GM10266 (cell line): ENCODE measurements around the gene QRICH2.
A peak's percentile ranks its signal among the peaks of the same experiment; 100 is the strongest.

ENCODE experiments used
- DNase-seq: peaks from one replicate; pipeline ENCODE4 v3.0.0; 2012; ENCODE audit errors: extremely low spot score
- TF ChIP-seq, protein P1 (sequence below): IDR thresholded peaks from 2 replicates; pipeline ENCODE4 v1.5.1; 2012; ENCODE audit warnings: mild to moderate bottlenecking, low read depth; ENCODE audit not compliant: control insufficient read depth, insufficient read depth; ENCODE audit errors: missing control alignments

Gene QRICH2

GRCh38 chr17:76273445-76274111, 34.5 kb downstream of the QRICH2 start:
- TF ChIP-seq, protein P1, sequence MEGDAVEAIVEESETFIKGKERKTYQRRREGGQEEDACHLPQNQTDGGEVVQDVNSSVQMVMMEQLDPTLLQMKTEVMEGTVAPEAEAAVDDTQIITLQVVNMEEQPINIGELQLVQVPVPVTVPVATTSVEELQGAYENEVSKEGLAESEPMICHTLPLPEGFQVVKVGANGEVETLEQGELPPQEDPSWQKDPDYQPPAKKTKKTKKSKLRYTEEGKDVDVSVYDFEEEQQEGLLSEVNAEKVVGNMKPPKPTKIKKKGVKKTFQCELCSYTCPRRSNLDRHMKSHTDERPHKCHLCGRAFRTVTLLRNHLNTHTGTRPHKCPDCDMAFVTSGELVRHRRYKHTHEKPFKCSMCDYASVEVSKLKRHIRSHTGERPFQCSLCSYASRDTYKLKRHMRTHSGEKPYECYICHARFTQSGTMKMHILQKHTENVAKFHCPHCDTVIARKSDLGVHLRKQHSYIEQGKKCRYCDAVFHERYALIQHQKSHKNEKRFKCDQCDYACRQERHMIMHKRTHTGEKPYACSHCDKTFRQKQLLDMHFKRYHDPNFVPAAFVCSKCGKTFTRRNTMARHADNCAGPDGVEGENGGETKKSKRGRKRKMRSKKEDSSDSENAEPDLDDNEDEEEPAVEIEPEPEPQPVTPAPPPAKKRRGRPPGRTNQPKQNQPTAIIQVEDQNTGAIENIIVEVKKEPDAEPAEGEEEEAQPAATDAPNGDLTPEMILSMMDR, result no peak
- DNase-seq, result no peak

GRCh38 chr17:76272541-76273444, 35.3 kb downstream of the QRICH2 start:
- DNase-seq, result peak; percentile 79
- TF ChIP-seq, protein P1, result no peak

DNA sequence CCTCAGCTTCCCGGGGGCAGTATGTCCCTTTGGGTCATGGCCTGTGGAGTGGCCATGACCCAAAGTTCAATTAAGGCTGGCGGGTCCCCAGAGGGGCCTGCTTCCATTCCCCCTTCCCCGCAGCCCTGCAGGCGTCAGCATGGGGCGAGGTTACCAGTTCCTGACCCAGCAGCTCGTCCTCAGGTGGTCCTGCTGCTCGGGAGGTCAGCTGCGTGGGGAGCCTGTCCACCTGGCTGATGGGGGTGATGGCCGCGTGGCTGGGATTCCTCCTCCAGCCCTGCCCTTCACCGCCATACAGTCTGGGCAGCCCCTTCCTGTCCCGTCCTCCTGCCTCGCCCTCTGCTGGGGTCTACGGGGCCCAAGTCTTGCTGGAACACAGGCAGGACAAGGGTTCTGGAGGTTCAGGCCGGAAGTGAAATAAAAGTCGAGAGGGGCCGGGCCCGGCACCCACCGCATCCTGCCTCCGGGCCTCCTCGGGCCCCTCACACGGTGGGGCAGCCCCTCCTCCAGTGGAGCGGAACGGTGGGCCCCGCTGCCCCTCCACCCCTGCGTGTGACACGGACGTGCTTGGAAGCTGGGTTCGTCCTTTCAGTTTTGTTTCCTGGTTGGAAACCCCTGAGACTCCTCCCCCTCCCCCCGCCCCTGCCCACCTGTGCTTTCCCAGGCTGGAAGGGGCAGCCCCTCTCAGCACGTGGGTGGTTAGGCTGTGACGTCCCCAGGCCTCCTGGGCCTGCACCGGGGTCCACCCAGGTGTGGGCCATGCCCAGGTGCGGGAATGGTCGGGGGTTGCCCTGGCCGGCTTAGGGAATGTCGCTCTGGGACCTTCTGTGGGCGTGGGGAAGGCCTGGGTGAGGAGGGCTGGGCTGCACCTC, 36.2 kb downstream of the QRICH2 start:
- DNase-seq, result peak; percentile 92
- TF ChIP-seq, protein P1, result peak; percentile 28

DNA sequence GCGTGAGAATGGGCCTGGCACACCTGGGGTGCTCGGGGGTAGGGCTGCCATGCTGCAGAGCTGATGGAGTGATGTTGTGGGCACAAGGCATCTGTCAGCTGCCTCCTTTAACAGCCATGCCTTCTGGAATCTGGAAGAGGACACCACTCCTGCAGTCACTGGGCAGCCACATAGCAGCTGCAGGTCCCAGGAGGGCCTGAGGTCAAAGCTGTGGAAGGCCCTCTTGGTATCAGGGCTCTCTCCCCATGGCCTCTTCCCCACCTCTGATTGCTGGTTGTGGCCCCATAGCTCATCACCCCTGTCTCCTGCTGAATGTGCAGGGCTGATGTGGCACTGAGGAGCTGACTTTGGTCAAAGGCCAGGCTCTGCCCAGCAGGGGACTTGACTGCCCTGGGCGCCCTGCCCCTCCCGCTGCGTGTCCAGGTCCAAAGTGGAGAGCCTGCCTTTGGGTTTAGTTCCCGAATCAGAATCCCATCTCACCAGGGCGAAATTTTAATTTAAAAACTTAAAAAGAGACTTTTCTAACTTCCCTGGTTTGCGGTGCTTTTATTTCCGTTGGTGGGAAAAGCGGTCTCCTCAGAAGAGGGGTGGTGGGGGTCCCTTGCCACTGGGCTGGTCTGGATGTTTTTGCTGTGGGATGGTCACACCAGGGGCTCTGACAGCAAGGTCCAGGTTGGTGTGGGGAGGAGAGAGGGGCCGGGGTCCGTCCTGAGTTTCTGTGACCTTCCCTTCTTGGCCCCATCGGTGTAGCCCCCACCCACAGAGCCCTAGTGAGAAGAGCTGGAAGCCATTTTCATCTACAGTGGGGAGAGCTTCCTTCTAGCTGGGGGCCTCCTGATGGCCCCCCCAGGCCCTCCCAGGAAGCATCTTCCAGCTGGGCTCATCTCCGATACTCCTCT, 37.1 kb downstream of the QRICH2 start:
- TF ChIP-seq, protein P1, result no peak
- DNase-seq, result no peak

DNA sequence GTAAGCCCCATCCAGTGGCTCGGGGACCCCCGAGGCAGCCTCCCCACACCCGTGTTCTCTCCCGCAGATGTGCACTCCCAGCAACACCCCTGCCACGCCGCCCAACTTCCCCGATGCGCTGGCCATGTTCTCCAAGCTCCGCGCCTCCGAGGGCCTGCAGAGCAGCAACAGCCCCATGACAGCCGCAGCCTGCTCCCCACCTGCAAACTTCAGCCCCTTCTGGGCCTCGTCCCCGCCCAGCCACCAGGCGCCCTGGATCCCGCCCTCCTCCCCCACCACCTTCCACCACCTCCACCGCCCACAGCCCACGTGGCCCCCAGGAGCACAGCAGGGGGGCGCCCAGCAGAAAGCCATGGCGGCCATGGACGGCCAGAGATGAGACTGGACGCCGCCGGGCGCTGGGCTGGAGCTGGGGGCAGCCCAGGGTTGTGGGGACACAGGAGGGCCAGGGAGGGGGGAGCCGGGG, 37.9 kb downstream of the QRICH2 start:
- TF ChIP-seq, protein P1, result no peak
- no peak for DNase-seq

GRCh38 chr17:76268991-76269981, 38.8 kb downstream of the QRICH2 start:
- DNase-seq, result no peak
- TF ChIP-seq, protein P1, result no peak
